Measurements from ENCODE around the gene ASCL3. TPM values are rescaled to one million over a fixed set of nuclear protein-coding genes. Genes with fewer than 3 reads are reported as not detected.
"Not testable (repeated sequence)": the region's sequence is repeated elsewhere in the genome, so short reads cannot be mapped to it uniquely, and the experiment has no call there.

Gene ASCL3
- polyA plus RNA-seq, 1 experiment, result not detected

DNA sequence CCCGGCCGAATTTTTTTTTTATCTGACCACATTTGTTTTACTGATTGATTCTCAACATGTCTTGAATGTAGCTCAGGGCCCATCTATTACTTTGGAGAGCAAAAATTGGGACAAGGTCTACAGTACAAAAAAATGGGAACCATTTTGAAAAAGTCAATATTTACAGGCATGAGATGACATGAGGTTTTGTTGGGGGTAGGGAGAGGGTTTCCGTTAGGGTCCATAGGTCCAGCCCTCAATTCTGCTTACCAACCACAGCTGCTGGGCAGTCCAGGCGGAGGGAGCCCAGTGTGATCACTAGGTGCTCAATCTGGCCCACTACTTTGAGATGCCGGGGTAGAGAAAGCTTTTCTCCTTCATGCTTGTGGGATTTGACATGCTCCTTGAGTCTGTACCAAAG is 42.6 kb upstream of the ASCL3 start:
- CTCF ChIA-PET, result interaction anchor here (0.6 to 1.0 kb wide), 2 partner anchors 30 to 214 kb away, joined by 3 to 4 read pairs; no protein-coding TSS in a partner anchor
- Histone ChIP-seq H3K36me3 (ENCODE audit: control insufficient read depth, insufficient read depth, low read length) (peaks cover 1% of the 10 kb centered on the region; the same call in 1 of the 2 replicates), H3K27me3 (ENCODE audit: control insufficient read depth, insufficient read depth, low read length) (no peaks in the 10 kb centered on the region), H3K4me3 (ENCODE audit: low read depth, low read length) (no peak overlapping the region)
- no peak for DNase-seq (ENCODE audit: low read depth)
- POLR2A ChIA-PET, result no interaction called here
- TF ChIP-seq, protein P1, sequence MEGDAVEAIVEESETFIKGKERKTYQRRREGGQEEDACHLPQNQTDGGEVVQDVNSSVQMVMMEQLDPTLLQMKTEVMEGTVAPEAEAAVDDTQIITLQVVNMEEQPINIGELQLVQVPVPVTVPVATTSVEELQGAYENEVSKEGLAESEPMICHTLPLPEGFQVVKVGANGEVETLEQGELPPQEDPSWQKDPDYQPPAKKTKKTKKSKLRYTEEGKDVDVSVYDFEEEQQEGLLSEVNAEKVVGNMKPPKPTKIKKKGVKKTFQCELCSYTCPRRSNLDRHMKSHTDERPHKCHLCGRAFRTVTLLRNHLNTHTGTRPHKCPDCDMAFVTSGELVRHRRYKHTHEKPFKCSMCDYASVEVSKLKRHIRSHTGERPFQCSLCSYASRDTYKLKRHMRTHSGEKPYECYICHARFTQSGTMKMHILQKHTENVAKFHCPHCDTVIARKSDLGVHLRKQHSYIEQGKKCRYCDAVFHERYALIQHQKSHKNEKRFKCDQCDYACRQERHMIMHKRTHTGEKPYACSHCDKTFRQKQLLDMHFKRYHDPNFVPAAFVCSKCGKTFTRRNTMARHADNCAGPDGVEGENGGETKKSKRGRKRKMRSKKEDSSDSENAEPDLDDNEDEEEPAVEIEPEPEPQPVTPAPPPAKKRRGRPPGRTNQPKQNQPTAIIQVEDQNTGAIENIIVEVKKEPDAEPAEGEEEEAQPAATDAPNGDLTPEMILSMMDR (IDR thresholded peaks at IDR 0.05; ENCODE audit: insufficient read depth, low read depth, low read length), result no peak

DNA sequence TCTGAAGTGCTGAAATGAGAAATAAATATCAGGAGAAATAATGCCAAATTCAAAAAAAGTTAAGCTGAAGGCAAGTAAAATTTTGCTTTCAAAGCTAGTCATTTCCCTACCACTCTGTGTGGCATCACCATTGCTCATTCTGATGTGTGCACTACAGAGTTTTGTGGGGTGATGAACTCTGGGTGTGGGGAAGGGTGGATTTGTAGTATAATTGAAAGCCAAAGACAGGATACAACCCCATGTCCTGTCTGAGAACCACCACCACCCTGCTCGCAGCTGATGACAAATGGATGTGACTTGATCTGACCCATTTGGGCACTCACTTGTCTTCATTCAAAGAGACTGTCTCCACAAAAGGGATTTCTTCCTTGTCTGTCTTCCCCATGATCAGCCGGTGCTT is 40.7 kb upstream of the ASCL3 start:
- H3K27me3 ChIP-seq (ENCODE audit: control insufficient read depth, insufficient read depth, low read length), result no peaks in the 10 kb centered on the region
- peaks cover 1% of the 10 kb centered on the region; the same call in 1 of the 2 replicates for H3K36me3 ChIP-seq (ENCODE audit: control insufficient read depth, insufficient read depth, low read length)
- CTCF ChIA-PET, result interaction anchor here (0.5 to 2.0 kb wide), 3 partner anchors 11 to 154 kb away, joined by 3 to 4 read pairs (median 3); no protein-coding TSS in a partner anchor
- no peak overlapping the region for H3K4me3 ChIP-seq (ENCODE audit: low read depth, low read length)
- DNase-seq (ENCODE audit: low read depth), result no peak
- TF ChIP-seq, protein P1 (IDR thresholded peaks at IDR 0.05; ENCODE audit: insufficient read depth, low read depth, low read length), result no peak
- POLR2A ChIA-PET, result no interaction called here

DNA sequence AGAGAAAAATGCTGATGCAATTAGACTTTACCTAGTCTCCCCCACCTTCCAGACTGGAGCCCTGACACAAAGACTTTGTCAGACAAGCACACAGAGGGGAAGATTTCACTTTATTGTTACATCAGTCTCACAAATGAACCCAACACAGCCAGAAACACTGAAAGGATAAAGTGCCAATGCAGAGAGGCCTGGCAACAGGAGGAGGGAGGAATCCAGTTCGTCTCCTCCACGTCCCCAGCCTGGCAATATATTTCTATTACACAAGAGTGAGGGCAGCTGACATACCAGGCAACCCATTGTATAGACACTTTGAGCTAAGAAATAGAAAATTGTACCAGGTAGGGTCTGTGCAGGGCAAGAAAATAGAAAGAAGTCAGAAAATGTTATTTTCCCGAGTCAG is 37.7 kb upstream of the ASCL3 start:
- CTCF ChIA-PET, result no interaction called here
- Histone ChIP-seq H3K27me3 (ENCODE audit: control insufficient read depth, insufficient read depth, low read length) (no peaks in the 10 kb centered on the region), H3K36me3 (ENCODE audit: control insufficient read depth, insufficient read depth, low read length) (peaks cover 1% of the 10 kb centered on the region; the same call in 1 of the 2 replicates), H3K4me3 (ENCODE audit: low read depth, low read length) (no peak overlapping the region)
- POLR2A ChIA-PET, result interaction anchor here (0.6 kb wide), 1 partner anchor 16 kb away, joined by 3 read pairs; no protein-coding TSS in a partner anchor
- no peak for DNase-seq (ENCODE audit: low read depth)
- TF ChIP-seq, protein P1 (IDR thresholded peaks at IDR 0.05; ENCODE audit: insufficient read depth, low read depth, low read length), result no peak

DNA sequence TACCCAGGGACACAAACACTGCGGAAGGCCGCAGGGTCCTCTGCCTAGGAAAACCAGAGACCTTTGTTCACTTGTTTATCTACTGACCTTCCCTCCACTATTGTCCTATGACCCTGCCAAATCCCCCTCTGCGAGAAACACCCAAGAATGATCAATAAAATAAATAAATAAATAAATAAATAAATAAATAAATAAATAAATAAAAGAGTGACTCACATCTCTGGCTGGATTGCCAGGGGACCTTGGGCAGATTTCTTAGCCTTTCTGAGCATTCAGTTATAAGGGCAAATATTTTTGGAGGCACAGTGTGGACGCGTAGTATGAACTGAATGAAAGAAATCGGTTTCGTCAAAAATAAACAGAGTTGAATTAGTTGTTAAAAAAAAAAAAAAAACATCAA is 36.5 kb upstream of the ASCL3 start:
- H3K27me3 ChIP-seq (ENCODE audit: control insufficient read depth, insufficient read depth, low read length); H3K4me3 ChIP-seq (ENCODE audit: low read depth, low read length); H3K36me3 ChIP-seq (ENCODE audit: control insufficient read depth, insufficient read depth, low read length); DNase-seq (ENCODE audit: low read depth); CTCF ChIA-PET: not testable (repeated sequence)
- POLR2A ChIA-PET, result interaction anchor here (0.6 kb wide), 1 partner anchor 24 kb away, joined by 3 read pairs; the partner anchor contains the start of gene NRIP3

DNA sequence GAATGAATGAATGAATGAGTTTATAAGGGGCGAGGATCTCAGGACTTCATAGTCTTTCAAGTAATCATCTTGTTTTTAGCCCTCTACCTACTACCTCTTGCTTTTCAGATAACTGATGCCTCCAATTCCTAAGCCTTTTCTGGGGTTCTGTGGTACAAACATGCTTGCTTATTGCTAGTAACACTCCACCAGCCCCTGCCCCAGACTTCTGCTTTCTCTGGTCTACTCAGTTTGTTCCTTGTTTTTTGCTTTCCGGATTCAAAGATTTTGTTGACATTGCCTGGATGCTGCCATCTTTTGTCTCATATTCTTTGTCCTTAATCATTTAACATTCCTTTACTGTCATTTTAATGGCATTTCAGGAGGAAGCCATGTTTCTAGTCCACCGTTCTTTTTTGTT is 30.3 kb upstream of the ASCL3 start:
- no peaks in the 10 kb centered on the region for H3K36me3 ChIP-seq (ENCODE audit: control insufficient read depth, insufficient read depth, low read length)
- TF ChIP-seq, protein P1 (IDR thresholded peaks at IDR 0.05; ENCODE audit: insufficient read depth, low read depth, low read length), result no peak
- H3K4me3 ChIP-seq (ENCODE audit: low read depth, low read length), result no peak overlapping the region
- H3K27me3 ChIP-seq (ENCODE audit: control insufficient read depth, insufficient read depth, low read length), result no peaks in the 10 kb centered on the region
- DNase-seq (ENCODE audit: low read depth), result no peak
- POLR2A ChIA-PET, result no interaction called here
- CTCF ChIA-PET, result interaction anchor here (0.6 to 2.0 kb wide), 4 partner anchors 10 to 229 kb away, joined by 3 to 6 read pairs (median 3); no protein-coding TSS in a partner anchor

DNA sequence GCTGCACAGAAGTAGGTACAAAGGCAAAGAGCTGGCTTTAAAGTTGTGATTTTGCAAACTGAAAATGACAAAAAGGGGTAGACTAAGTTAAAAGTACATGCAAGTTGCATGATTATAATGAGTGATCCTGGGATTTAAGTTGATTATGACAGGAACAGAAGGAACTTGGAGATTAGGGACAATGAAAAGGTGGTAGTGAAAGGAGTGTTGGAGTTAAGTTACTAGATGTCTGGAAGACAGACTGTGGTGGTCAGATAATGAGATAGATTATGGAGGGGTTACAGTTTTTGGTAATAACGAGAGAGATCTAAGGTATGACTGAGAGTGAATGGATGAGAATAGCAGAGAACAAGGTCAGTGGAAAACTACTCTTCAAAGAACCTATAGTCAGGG is 29.1 kb upstream of the ASCL3 start:
- POLR2A ChIA-PET, result no interaction called here
- H3K36me3 ChIP-seq (ENCODE audit: control insufficient read depth, insufficient read depth, low read length), result no peaks in the 10 kb centered on the region
- no peak overlapping the region for H3K4me3 ChIP-seq (ENCODE audit: low read depth, low read length)
- no peak for DNase-seq (ENCODE audit: low read depth)
- H3K27me3 ChIP-seq (ENCODE audit: control insufficient read depth, insufficient read depth, low read length), result no peaks in the 10 kb centered on the region
- TF ChIP-seq, protein P1 (IDR thresholded peaks at IDR 0.05; ENCODE audit: insufficient read depth, low read depth, low read length), result no peak
- CTCF ChIA-PET, result interaction anchor here (1.0 to 2.0 kb wide), 2 partner anchors 13 to 166 kb away, joined by 3 to 6 read pairs; no protein-coding TSS in a partner anchor

All from BJ (cell line).